ENCODE results near the gene EMC10. TPM values are rescaled to one million over a fixed set of nuclear protein-coding genes. Genes with fewer than 3 reads are reported as not detected.

The EMC10 gene
- polyA plus RNA-seq, 1 of the 3 experiments (the other 2 are of a cell fraction): 218 TPM

- no peaks in the 10 kb centered on the region for H4K20me1 ChIP-seq (ENCODE audit: insufficient read depth)
- peak overlapping the region; percentile 89 for H3K9ac ChIP-seq
- no peaks in the 10 kb centered on the region for H3K36me3 ChIP-seq (replicated peaks in 1 of 2; ENCODE audit: control insufficient read depth in 1 of 2, insufficient read depth in 2 of 2, low read length in 1 of 2)
- 31% methylated on average over 8 of the region's 26 CpGs for WGBS (ENCODE audit: low lambda C conversion rate)
- no peaks in the 10 kb centered on the region for H3K9me2 ChIP-seq
- H3K27ac ChIP-seq (ENCODE audit: low read depth in 2 of 2, low read length in 1 of 2): peak overlapping the region; percentile 71 to 89; a peak in 3 of 4 replicates
- H3K4me1 ChIP-seq (ENCODE audit: control insufficient read depth in 1 of 2, insufficient read depth in 2 of 2, low read depth in 1 of 2, low read length in 1 of 2): peaks cover 0 to 37% of the 10 kb centered on the region in 2 experiments; a peak in 1 of 4 replicates
- no peak overlapping the region for H2AFZ ChIP-seq (ENCODE audit: low read depth)
- H3K4me3 ChIP-seq (ENCODE audit: low read depth in 2 of 2, low read length in 1 of 2): peak overlapping the region; percentile 83 to 88
- POLR2A ChIA-PET: interaction anchor here (0.6 to 2.5 kb wide), 3 partner anchors 10 to 782 kb away, joined by 6 to 9 read pairs (median 7); no protein-coding TSS in a partner anchor
- peak overlapping the region; percentile 98 for H3K4me2 ChIP-seq
- no peaks in the 10 kb centered on the region for H3F3A ChIP-seq (replicated peaks; ENCODE audit: insufficient read depth)
- peaks cover 14% of the 10 kb centered on the region; the same call in 1 of the 2 replicates for H3K79me2 ChIP-seq (ENCODE audit: insufficient read depth)
- TF ChIP-seq TAF1 (IDR thresholded peaks at IDR 0.05; ENCODE audit: borderline replicate concordance, low read depth, low read length) (no peak), POLR2AphosphoS5 (IDR thresholded peaks at IDR 0.05; ENCODE audit: low read depth, low read length) (no peak), MAX (IDR thresholded peaks at IDR 0.05; ENCODE audit: low read depth) (no peak), NRF1 (IDR thresholded peaks at IDR 0.05; ENCODE audit: low read depth, low read length) (no peak), JUND (IDR thresholded peaks at IDR 0.05) (no peak), USF1 (IDR thresholded peaks at IDR 0.05; ENCODE audit: borderline replicate concordance, low read depth) (no peak), RFX5 (IDR thresholded peaks at IDR 0.05; ENCODE audit: low read length) (no peak), MEF2A (IDR thresholded peaks at IDR 0.05; ENCODE audit: borderline replicate concordance, low read depth) (no peak), GATA2 (CRISPR knock-in tag; IDR thresholded peaks at IDR 0.05) (no peak), IRF3 (IDR thresholded peaks at IDR 0.05; ENCODE audit: low read depth, low read length) (no peak), ZBTB33 (IDR thresholded peaks at IDR 0.05; ENCODE audit: borderline replicate concordance, low read depth) (no peak), EP300 (IDR thresholded peaks at IDR 0.05; ENCODE audit: borderline replicate concordance in 1 of 2, low read depth in 1 of 2, low read length in 1 of 2) (no peak), ELF1 (IDR thresholded peaks at IDR 0.05) (no peak), NFIC (IDR thresholded peaks at IDR 0.05; ENCODE audit: borderline replicate concordance) (no peak), SMC3 (IDR thresholded peaks at IDR 0.05; ENCODE audit: low read depth, low read length) (no peak)
- DNase-seq: peak; percentile 76
- H3K9me3 ChIP-seq: no peaks in the 10 kb centered on the region
- no peaks in the 10 kb centered on the region for H3K27me3 ChIP-seq (ENCODE audit: insufficient read depth)
- CTCF ChIA-PET: interaction anchor here (0.8 to 6.1 kb wide), 3 partner anchors 10 to 182 kb away, joined by 5 to 54 read pairs (median 9); partner anchors contain the start of gene KCNC3
Observed at GRCh38 chr19:50510121-50510670, 33.9 kb downstream of the EMC10 start.

Measured in SK-N-SH (cell line).